ENCODE measurements around the gene FZD7.
A peak's percentile ranks its signal among the peaks of the same experiment; 100 is the strongest.

FZD7 gene

GRCh38 chr2:202035941-202036372 is 2.3 kb downstream of the FZD7 start:
- DNase-seq (ENCODE audit: extremely low read depth in 1 of 2, low read depth in 1 of 2): no peak

DNA sequence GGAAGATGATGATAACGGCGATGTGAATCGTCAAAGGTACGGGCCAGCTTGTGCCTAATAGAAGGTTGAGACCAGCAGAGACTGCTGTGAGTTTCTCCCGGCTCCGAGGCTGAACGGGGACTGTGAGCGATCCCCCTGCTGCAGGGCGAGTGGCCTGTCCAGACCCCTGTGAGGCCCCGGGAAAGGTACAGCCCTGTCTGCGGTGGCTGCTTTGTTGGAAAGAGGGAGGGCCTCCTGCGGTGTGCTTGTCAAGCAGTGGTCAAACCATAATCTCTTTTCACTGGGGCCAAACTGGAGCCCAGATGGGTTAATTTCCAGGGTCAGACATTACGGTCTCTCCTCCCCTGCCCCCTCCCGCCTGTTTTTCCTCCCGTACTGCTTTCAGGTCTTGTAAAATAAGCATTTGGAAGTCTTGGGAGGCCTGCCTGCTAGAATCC is 3.0 kb downstream of the FZD7 start:
- no peak for DNase-seq (ENCODE audit: extremely low read depth in 1 of 2, low read depth in 1 of 2)

GRCh38 chr2:202037086-202037485 is 3.4 kb downstream of the FZD7 start:
- DNase-seq (ENCODE audit: extremely low read depth in 1 of 2, low read depth in 1 of 2): no peak

GRCh38 chr2:202038471-202039277 is 5.0 kb downstream of the FZD7 start:
- no peak for DNase-seq (ENCODE audit: extremely low read depth in 1 of 2, low read depth in 1 of 2)

GRCh38 chr2:202039278-202040078 is 5.8 kb downstream of the FZD7 start:
- no peak for DNase-seq (ENCODE audit: extremely low read depth in 1 of 2, low read depth in 1 of 2)

DNA sequence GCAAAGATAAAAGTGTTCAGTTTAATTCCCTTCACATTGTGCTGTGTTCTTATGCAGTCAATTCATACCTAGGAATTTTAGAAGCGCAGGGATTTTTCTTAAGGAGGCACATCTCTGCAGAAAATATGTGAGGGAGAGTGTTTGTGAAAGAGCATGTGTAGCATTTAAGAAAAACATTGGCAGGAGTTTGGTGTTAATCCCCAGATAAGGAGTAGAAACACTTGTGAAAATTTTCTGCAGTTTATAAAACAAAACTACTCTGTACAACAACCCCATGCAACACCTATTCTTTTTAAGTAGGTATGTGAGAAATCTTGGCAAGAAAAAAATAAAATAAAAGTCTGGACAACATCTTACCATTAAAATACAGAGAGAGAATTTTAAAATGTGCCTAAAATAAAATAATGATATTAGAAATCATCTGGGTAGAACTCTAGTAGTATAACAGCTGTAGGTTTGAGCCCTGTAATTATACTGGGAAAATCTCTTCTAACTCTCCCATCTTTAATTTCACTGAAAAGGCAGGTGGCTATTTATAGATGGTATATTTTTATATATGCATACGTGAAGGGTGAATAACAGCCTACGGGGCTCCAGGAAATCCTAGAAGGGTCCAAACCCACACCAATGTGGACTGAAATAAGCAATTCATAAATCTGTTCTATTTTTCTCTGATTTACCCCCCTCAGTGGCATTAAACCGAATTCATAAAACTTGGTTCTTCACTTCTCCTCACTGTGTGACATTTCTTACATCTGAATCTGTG is 6.6 kb downstream of the FZD7 start:
- no peak for DNase-seq (ENCODE audit: extremely low read depth in 1 of 2, low read depth in 1 of 2)

DNA sequence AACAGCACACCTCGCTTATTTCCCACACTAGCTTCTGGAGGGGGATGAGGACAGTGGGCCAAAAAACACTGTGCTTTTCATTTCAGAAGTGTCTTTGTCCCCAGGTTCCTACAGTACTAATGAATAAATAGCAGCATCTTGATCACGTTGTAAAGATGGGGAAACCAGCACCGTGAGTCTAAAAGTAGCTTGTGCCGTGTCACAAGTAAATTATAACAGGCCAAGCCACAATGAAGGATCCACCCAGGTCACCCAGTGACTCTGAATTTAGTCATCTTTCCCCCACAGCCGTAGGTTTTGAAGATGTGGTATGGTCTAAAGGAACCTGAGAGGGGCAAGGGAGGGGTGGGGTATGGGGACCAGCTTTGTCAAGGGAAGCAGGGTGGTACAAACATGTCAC is 8.8 kb downstream of the FZD7 start:
- no peak for DNase-seq (ENCODE audit: extremely low read depth in 1 of 2, low read depth in 1 of 2)

- no peak for DNase-seq (ENCODE audit: extremely low read depth in 1 of 2, low read depth in 1 of 2)
Measured at GRCh38 chr2:202043475-202043874, 9.8 kb downstream of the FZD7 start.

- DNase-seq (ENCODE audit: extremely low read depth in 1 of 2, low read depth in 1 of 2): no peak
Measured at GRCh38 chr2:202044777-202045176, 11.1 kb downstream of the FZD7 start.

- DNase-seq (ENCODE audit: extremely low read depth in 1 of 2, low read depth in 1 of 2): no peak
Measured at GRCh38 chr2:202046572-202046971, 12.9 kb downstream of the FZD7 start.

- DNase-seq (ENCODE audit: extremely low read depth in 1 of 2, low read depth in 1 of 2): no peak
Measured at GRCh38 chr2:202049092-202049728, 15.6 kb downstream of the FZD7 start.

DNA sequence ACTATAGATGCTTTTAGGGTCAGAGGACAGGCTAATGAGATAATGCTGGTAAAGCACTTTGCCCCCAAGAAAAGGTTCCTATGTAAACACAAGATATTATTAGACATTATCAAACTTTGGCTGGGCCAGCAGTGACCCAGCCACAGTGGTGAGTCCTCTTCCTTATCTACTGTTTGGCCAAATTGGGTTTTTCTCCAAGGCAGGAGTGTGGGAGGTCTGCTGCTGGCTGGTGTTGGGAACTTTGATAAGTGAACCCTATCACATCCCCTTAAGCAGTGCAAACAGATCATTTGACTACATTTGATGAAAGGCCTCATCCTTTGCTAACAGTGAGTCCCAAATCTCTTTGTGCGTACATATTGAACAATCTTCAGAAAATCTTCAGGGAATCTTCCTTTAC is 16.2 kb downstream of the FZD7 start:
- no peak for DNase-seq (ENCODE audit: extremely low read depth in 1 of 2, low read depth in 1 of 2)

- no peak for DNase-seq (ENCODE audit: extremely low read depth in 1 of 2, low read depth in 1 of 2)
Measured at GRCh38 chr2:202050652-202051051, 17.0 kb downstream of the FZD7 start.

DNA sequence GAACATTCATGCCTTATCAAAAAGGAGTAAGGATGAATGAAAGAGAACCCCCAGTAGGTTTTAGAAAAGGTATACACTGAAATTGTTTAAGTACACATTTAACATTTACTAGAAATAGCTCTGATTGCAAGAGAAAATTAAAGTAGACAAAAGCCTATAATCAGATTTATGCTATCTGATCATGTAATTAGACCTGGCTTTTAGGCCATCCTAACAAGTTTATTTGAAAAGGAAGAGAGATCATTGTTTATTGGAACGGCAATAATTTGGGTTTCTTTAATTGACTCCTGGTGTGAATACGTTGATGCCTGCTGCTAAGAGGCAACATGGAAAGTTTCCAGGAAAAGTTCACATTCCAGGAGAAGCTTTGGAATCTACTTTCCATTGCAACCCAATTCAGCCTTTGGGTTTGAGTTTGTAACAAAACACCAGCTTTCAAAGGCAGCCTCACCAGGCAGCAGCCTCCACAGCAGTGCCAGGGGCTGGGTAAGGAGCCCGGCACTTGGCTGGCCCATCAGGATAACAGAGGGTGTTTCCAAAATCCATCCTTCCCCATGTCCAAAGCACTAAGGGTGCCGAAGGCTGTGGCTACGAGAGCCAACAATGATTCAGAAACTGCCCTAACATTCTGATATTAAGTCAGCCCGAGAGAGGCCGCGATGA is 18.0 kb downstream of the FZD7 start:
- DNase-seq (ENCODE audit: extremely low read depth in 1 of 2, low read depth in 1 of 2): no peak

DNA sequence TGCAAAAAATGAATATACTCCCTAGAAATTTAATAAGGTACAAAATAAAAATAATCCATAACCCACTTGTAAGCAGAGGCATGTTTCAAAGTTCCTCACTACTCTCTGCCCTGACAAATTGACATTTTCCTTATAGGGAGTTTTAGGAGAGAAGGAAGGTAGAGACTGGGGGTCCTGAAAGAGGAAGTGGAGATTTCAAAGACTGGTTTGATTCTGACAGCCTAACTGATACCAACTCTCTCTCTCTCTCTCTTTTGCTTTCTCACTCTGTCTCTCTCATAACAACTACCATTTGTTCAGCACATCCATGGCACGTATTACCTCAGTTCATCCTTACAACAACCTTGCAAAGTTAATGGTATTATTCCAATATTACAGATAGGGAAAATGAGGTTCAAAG is 18.6 kb downstream of the FZD7 start:
- DNase-seq (ENCODE audit: extremely low read depth in 1 of 2, low read depth in 1 of 2): no peak

DNA sequence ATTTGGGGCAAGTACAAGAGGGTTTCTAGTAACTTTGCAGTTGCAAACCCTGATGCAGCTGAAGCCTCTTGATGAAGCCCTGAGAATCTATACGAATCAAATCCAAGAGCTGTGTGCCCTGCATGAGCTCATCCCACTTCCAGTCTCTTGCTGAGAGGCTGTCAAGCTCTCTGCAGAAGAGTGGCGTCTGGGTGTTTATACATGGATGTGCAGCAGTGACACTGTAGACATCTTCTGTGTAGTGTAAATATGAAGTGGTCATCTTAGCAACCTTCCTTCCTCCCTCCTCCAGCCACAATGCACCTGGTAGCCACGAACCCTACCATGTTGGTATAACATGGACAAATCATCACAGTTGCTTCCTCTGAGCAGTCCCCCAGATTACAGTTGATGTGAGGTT is 21.0 kb downstream of the FZD7 start:
- no peak for DNase-seq (ENCODE audit: extremely low read depth in 1 of 2, low read depth in 1 of 2)

DNA sequence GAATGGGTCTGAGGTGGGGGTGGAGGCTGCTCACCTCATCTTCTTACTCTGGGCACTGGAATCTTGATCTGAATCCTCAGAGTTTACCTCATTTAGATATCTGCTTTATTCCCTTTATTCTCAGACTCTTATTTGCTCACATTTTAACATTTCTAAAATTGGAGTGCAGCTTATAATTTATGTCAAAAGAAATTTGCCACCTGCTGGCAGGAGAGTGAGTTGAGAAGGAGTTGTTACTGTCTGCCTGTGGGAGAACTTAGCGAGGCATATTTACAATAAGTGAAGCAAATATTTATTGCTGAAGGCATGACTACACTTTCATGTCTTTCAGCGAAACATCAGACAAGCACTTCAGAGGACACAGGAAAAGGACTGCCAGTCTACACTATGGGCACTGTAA is 23.0 kb downstream of the FZD7 start:
- no peak for DNase-seq (ENCODE audit: extremely low read depth in 1 of 2, low read depth in 1 of 2)

- no peak for DNase-seq (ENCODE audit: extremely low read depth in 1 of 2, low read depth in 1 of 2)
Measured at GRCh38 chr2:202060218-202060617, 26.6 kb downstream of the FZD7 start.

DNA sequence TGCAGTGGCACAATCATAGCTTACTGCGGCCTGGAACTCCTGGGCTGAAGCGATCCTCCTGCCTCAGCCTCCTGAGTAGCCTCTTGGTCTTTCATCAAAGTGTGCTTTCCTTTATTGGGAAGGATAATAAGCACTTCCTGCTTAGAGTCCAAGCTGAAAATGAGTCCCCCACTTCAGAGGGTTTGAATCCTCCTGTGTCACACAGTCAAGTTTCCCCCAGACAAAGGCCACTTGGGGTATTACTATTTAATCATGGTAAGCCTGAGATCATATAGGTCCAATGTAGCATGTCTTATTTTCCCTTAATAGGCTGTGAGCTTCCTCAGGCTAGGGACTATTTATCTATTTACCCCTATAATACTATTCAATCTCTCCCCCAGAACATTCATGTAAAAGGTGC is 28.0 kb downstream of the FZD7 start:
- no peak for DNase-seq (ENCODE audit: extremely low read depth in 1 of 2, low read depth in 1 of 2)

GRCh38 chr2:202064171-202064880 is 30.7 kb downstream of the FZD7 start:
- peak in 1 of 2 donors; percentile 0 for DNase-seq (ENCODE audit: extremely low read depth in 1 of 2, low read depth in 1 of 2)

Measured in stimulated activated CD8-positive, alpha-beta memory T cell treated with anti-CD3 and anti-CD28 coated beads, Interleukin-7, amount 100 ng/mL, for 48 hours (primary cell).